BJ (cell line): ENCODE data around the gene STEAP1. TPM values are rescaled to one million over a fixed set of nuclear protein-coding genes. Genes with fewer than 3 reads are reported as not detected.
"Not testable (repeated sequence)": the region's sequence is repeated elsewhere in the genome, so short reads cannot be mapped to it uniquely, and the experiment has no call there.

Experiments
- CTCF ChIA-PET: fragments of 350-600 bp; formaldehyde crosslinking; extraction: SDS; loops from one replicate; lab custom pipeline; 2021; ENCODE audit warnings: antibody characterized with exemption, inconsistent platforms; lab: Yijun Ruan, JAX
- POLR2A ChIA-PET: fragments of 300-600 bp; sonication (Branson Sonifier 250); formaldehyde crosslinking; extraction: SDS; loops from one replicate; lab custom pipeline; 2021; ENCODE audit warnings: antibody characterized with exemption; lab: Charles Lee
- DNase-seq: peaks from one replicate; pipeline ENCODE4 v3.0.0-alpha.2; 2011; ENCODE audit warnings: low read depth
- H3K27me3 ChIP-seq: 2 replicates; pipeline ENCODE4 v1.6.0; 2011; ENCODE audit warnings: low read length; ENCODE audit not compliant: control insufficient read depth, insufficient read depth
- H3K36me3 ChIP-seq: 2 replicates; pipeline ENCODE4 v1.5.1; 2011; ENCODE audit warnings: low read length; ENCODE audit not compliant: control insufficient read depth, insufficient read depth
- H3K4me3 ChIP-seq: 2 replicates; pipeline ENCODE4 v1.5.1; 2011; ENCODE audit warnings: low read depth, mild to moderate bottlenecking, control low read depth, low read length
- polyA minus RNA-seq: library from RNA; depleted of rRNA, polyadenylated mRNA; stranded (reverse); fragments of >200 nt; gene quantifications from 2 replicates; pipeline ENCODE4 v1.2.3, GENCODE V29; 2011; rRNA and poly(A)+ RNA removed
- polyA plus RNA-seq: library from polyadenylated mRNA; depleted of rRNA; stranded (reverse); fragments of >200 nt; gene quantifications from 2 replicates; pipeline ENCODE4 v1.2.3, GENCODE V29; 2011; rRNA removed
- TF ChIP-seq, protein P1 (sequence below): IDR thresholded peaks from 2 replicates; pipeline ENCODE4 v1.5.1; 2011; ENCODE audit warnings: low read depth, mild to moderate bottlenecking, control low read depth, inconsistent platforms, low read length, moderate library complexity; ENCODE audit not compliant: insufficient read depth

The STEAP1 gene
- 2.7 and 6.9 TPM in 2 replicates for polyA plus RNA-seq
- polyA minus RNA-seq: 0.67 and 1.2 TPM in 2 replicates

DNA sequence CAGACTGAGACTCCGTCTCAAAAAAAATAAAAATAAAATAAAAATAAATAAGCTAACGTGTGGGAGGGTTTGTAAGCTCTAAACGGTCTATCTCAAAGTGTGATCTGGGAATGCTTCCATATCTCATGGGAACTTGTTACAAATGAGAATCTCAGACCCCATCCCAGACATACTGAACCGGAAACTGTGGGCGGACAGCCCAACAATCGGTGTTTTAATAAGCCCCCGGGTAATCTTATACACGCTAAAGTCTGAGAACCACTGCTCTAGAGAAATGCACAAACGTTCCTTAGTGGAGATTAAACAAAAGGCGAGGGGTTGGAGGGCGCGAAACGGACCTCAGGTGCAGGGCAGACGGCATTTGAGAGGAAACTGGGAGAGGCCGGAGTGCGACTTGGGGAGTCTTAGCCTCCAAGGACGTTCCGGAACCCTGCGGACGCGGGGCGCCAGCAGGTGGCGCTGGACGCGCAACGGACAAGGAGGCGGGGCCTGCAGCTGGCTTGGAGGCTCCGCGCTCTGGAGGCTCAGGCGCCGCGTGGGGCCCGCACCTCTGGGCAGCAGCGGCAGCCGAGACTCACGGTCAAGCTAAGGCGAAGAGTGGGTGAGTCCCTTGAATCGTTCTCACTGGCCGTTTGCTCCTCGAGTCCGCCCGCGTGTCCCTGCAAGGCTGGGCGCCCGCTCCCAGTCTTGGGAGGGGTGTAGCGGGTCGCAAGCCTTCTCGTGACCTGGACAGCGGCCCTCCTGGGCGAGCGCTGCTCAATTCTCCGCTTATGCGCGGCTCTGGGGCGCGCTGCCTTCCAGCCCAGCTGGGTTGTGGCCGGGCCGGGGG is at the start of gene STEAP1:
Gene STEAP1 (plus strand): TSS at position 527 of the 829 bp plus-strand sequence. CDS start 5,320 bp downstream, outside the sequence.
- DNase-seq, H3K36me3 ChIP-seq, H3K27me3 ChIP-seq, POLR2A ChIA-PET: not testable (repeated sequence)
- H3K4me3 ChIP-seq: peak within 1 kb of the TSS; percentile 59
- CTCF ChIA-PET: interaction anchor here (0.7 to 3.2 kb wide), 28 partner anchors 10 to 1741 kb away, joined by 3 to 24 read pairs (median 5); partner anchors contain the start of genes GTPBP10 and STEAP2
- TF ChIP-seq, protein P1, sequence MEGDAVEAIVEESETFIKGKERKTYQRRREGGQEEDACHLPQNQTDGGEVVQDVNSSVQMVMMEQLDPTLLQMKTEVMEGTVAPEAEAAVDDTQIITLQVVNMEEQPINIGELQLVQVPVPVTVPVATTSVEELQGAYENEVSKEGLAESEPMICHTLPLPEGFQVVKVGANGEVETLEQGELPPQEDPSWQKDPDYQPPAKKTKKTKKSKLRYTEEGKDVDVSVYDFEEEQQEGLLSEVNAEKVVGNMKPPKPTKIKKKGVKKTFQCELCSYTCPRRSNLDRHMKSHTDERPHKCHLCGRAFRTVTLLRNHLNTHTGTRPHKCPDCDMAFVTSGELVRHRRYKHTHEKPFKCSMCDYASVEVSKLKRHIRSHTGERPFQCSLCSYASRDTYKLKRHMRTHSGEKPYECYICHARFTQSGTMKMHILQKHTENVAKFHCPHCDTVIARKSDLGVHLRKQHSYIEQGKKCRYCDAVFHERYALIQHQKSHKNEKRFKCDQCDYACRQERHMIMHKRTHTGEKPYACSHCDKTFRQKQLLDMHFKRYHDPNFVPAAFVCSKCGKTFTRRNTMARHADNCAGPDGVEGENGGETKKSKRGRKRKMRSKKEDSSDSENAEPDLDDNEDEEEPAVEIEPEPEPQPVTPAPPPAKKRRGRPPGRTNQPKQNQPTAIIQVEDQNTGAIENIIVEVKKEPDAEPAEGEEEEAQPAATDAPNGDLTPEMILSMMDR: peak; percentile 78

- DNase-seq, CTCF ChIA-PET, H3K4me3 ChIP-seq, H3K27me3 ChIP-seq, POLR2A ChIA-PET, H3K36me3 ChIP-seq: not testable (repeated sequence)
- TF ChIP-seq, protein P1: 0 out of 2 replicates have a peak, but pooled peaks have one; percentile 1
Measured at GRCh38 chr7:90114972-90115371, 39.3 kb upstream of the STEAP1 start.

DNA sequence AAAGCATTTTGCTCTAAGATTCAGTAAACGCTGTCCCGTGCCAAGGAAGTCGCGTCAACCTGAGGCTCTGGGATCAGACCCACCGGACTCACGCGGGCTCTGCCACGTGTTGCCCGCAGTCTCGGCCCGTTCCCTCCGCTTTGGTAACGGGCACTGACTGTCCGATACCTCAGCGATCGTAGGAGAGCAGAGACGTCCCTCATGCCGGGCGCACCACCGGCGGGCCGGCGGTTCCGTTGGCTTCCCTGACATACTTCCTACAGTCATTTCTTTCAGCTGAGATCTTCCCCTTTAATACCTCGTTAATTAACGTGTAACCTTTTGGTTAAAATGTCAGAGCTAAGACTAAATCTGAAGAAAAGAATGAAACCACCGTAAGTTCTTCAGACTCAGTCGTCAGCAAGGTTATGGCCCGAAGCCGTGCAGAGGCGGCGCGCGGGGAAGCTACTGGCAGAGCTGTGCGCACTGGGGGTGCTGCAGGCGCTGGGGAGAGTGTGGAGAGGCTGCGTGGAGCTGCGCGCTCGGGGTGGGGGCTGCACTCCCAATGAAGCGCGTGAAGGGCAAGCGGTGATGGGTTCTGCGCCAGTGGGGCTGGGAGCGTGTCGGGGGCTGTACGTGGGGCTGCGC is 35.6 kb upstream of the STEAP1 start:
- POLR2A ChIA-PET, H3K27me3 ChIP-seq, H3K36me3 ChIP-seq, DNase-seq: not testable (repeated sequence)
- H3K4me3 ChIP-seq: peak overlapping the region; percentile 28
- CTCF ChIA-PET: interaction anchor here (1.0 kb wide), 1 partner anchor 30 kb away, joined by 3 read pairs; no protein-coding TSS in a partner anchor

- ChIA-PET POLR2A (no interaction called here), CTCF (interaction anchor here (1.0 kb wide), 1 partner anchor 29 kb away, joined by 3 read pairs; no protein-coding TSS in a partner anchor)
- Histone ChIP-seq H3K27me3 (peaks cover 8% of the 10 kb centered on the region), H3K36me3 (no peaks in the 10 kb centered on the region), H3K4me3 (peak overlapping the region; percentile 28)
- no peak for DNase-seq
- TF ChIP-seq, protein P1: no peak
Measured at GRCh38 chr7:90119178-90119971, 34.9 kb upstream of the STEAP1 start.

DNA sequence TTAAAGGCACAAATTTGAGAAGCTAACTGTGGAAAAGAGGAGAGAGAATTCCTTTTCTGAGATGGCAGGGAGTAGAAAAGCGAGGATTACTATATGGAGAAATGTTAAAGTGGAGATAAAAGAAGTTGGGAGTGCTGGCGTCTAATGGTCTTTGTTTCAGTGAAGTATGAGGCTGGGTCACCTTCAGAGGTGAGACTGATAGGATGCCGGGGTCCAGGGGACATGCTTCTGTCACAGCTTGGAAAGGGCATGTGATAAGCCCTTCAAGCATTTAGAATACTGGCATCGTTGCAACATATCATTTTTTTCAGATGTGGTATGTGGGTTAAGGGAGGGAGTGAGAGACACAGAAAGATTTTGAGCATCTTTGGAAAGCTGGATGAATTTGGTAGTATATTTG is 34.1 kb upstream of the STEAP1 start:
- CTCF ChIA-PET, POLR2A ChIA-PET, H3K4me3 ChIP-seq, H3K36me3 ChIP-seq, H3K27me3 ChIP-seq, DNase-seq: not testable (repeated sequence)

DNA sequence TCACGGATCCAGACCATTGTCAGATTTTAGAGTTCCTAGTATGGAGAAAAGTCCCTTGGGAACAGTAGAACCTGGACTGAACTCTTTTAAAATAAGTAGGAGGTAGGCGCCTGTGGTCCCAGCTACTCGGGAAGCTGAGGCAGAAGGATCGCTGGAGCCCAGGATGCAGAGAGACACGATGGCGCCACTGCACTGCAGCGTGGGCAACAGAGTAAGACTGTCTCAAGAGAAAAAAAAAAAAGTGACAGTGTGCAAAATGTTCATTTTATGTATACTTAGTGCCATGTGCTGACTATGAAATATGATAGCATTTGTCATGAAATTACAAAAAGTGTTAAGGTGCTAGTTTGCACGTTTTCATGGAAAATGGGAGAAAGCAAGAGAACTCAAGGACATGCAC is 22.5 kb upstream of the STEAP1 start:
- H3K36me3 ChIP-seq, DNase-seq, H3K27me3 ChIP-seq, POLR2A ChIA-PET, H3K4me3 ChIP-seq, CTCF ChIA-PET: not testable (repeated sequence)

DNA sequence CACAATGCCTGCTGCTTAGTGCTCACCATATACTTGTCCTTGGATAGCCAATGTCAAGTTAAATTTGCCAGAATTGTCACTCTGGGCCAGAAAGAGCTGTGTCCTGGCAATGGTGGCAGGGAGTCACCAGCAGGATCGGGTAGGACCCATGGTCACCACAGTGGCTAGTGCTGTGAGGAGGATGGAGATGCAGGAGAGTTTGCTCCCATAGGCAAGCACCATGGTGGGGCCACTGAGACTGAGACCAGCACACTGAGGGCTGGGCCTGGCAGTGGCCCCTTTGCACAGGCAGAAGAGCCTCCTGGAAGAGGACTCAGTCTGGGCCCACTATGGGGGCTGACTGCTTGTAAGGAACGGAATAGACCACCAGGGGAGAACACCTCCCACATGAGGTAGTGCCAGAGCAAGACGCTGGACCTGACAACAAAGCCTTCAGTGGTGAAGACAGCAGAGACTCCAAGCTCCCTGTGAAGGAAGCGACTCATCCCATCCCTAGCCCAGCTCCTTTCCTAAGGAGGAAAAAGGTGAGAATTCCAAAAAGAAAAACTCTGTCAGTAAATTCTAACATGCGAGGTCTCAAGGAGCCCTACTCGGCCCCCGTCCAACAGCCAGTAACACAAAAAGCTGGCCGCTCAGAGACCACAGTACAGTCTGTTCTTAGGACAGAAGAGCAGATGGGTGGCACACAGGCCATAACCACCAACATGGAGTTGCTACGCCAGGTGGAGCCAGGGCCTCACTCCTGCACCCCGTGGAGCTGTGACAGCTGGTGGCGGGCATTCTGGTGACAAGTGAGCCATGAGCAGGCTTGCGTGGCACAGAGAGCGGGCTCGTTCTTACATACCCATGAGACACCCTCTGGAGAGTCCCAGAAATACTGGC is 6.9 kb upstream of the STEAP1 start:
- H3K27me3 ChIP-seq, POLR2A ChIA-PET: not testable (repeated sequence)
- CTCF ChIA-PET: interaction anchor here (0.6 kb wide), 1 partner anchor 274 kb away, joined by 3 read pairs; no protein-coding TSS in a partner anchor

More for the DNA sequence above, 6.9 kb upstream of the STEAP1 start:
- not testable (repeated sequence) for DNase-seq, H3K36me3 ChIP-seq, H3K4me3 ChIP-seq
